ENCODE measurements around the gene FOXK1.

The FOXK1 gene

GRCh38 chr7:4740796-4741195, 58.7 kb downstream of the FOXK1 start:
- no peak for DNase-seq (ENCODE audit: low read depth)
- TF ChIP-seq MYC (IDR thresholded peaks at IDR 0.05; ENCODE audit: low read depth, low read length) (no peak), CTCF (IDR thresholded peaks at IDR 0.05; ENCODE audit: low read depth, low read length) (no peak), POLR2A (IDR thresholded peaks at IDR 0.05; ENCODE audit: extremely low read depth, insufficient read length) (no peak), MAX (IDR thresholded peaks at IDR 0.05; ENCODE audit: low read depth, low read length) (no peak)

GRCh38 chr7:4742051-4742573, 60.0 kb downstream of the FOXK1 start:
- DNase-seq (ENCODE audit: low read depth), result no peak
- no peak for TF ChIP-seq POLR2A (IDR thresholded peaks at IDR 0.05; ENCODE audit: extremely low read depth, insufficient read length)
- no peak for TF ChIP-seq CTCF (IDR thresholded peaks at IDR 0.05; ENCODE audit: low read depth, low read length)
- TF ChIP-seq MYC (IDR thresholded peaks at IDR 0.05; ENCODE audit: low read depth, low read length), result no peak
- no peak for TF ChIP-seq MAX (IDR thresholded peaks at IDR 0.05; ENCODE audit: low read depth, low read length)
- no peak overlapping the region for H3K4me3 ChIP-seq (ENCODE audit: low read depth, low read length)

More at GRCh38 chr7:4740796-4741195, 58.7 kb downstream of the FOXK1 start:
- H3K4me3 ChIP-seq (ENCODE audit: low read depth, low read length), result no peak overlapping the region

- no peak overlapping the region for H3K4me3 ChIP-seq (ENCODE audit: low read depth, low read length)
- no peak for TF ChIP-seq MYC (IDR thresholded peaks at IDR 0.05; ENCODE audit: low read depth, low read length)
- TF ChIP-seq CTCF (IDR thresholded peaks at IDR 0.05; ENCODE audit: low read depth, low read length), result no peak
- no peak for TF ChIP-seq POLR2A (IDR thresholded peaks at IDR 0.05; ENCODE audit: extremely low read depth, insufficient read length)
- TF ChIP-seq MAX (IDR thresholded peaks at IDR 0.05; ENCODE audit: low read depth, low read length), result no peak
- no peak for DNase-seq (ENCODE audit: low read depth)
These were observed 60.8 kb downstream of the FOXK1 start for GRCh38 chr7:4742852-4743251.

GRCh38 chr7:4744391-4745264, 62.5 kb downstream of the FOXK1 start:
- TF ChIP-seq MYC (IDR thresholded peaks at IDR 0.05; ENCODE audit: low read depth, low read length) (0 out of 2 replicates have a peak, but pooled peaks have one; percentile 11), POLR2A (IDR thresholded peaks at IDR 0.05; ENCODE audit: extremely low read depth, insufficient read length) (no peak)
- no peak overlapping the region for H3K4me3 ChIP-seq (ENCODE audit: low read depth, low read length)
- no peak for DNase-seq (ENCODE audit: low read depth)

GRCh38 chr7:4745265-4745919, 63.3 kb downstream of the FOXK1 start:
- TF ChIP-seq MYC (IDR thresholded peaks at IDR 0.05; ENCODE audit: low read depth, low read length) (no peak), CTCF (IDR thresholded peaks at IDR 0.05; ENCODE audit: low read depth, low read length) (no peak), POLR2A (IDR thresholded peaks at IDR 0.05; ENCODE audit: extremely low read depth, insufficient read length) (no peak), MAX (IDR thresholded peaks at IDR 0.05; ENCODE audit: low read depth, low read length) (no peak)
- DNase-seq (ENCODE audit: low read depth), result no peak
- H3K4me3 ChIP-seq (ENCODE audit: low read depth, low read length), result no peak overlapping the region
